H1 (cell line): ENCODE results near the gene CMIP. TPM values are rescaled to one million over a fixed set of nuclear protein-coding genes. Genes with fewer than 3 reads are reported as not detected.
A peak's percentile ranks its signal among the peaks of the same experiment; 100 is the strongest.

Experiments used
- CTCF ChIA-PET: fragments of 300-600 bp; sonication (Branson Sonifier 250); formaldehyde crosslinking; loops from one replicate; lab custom pipeline; 2021; ENCODE audit not compliant: partially characterized antibody; lab: Charles Lee
- POLR2A ChIA-PET: fragments of 300-600 bp; sonication (Branson Sonifier 250); formaldehyde crosslinking; loops from one replicate; lab custom pipeline; 2021; ENCODE audit warnings: inconsistent platforms; ENCODE audit not compliant: partially characterized antibody; lab: Charles Lee
- DNase-seq, 2 experiments: peaks; one replicate each; pipeline versions ENCODE4 v3.0.0 to v3.0.0-alpha.2; 2010 to 2022; ENCODE audit warnings: low spot score in 2 of 2, low read depth in 1 of 2, mixed read lengths in 1 of 2
- FAIRE-seq: peaks from 2 replicates; lab custom pipeline; 2011; peaks lifted over from hg19 to GRCh38; lab: Jason Lieb, UNC
- H2AFZ ChIP-seq: 2 replicates; pipeline ENCODE4 v1.8.1; 2012; ENCODE audit warnings: low read length, inconsistent platforms
- H2AK5ac ChIP-seq: 2 replicates; pipeline ENCODE4 v1.6.1; 2013; ENCODE audit warnings: low read depth, low read length
- H2BK120ac ChIP-seq: replicated peaks from 2 replicates; pipeline ENCODE3; 2013; ENCODE audit warnings: low read depth, low read length, inconsistent platforms
- H2BK12ac ChIP-seq: 2 replicates; pipeline ENCODE4 v1.6.1; 2013; ENCODE audit warnings: low read depth, low read length
- H2BK15ac ChIP-seq: 2 replicates; pipeline ENCODE4 v1.6.1; 2013; ENCODE audit warnings: low read length
- H2BK20ac ChIP-seq: 2 replicates; pipeline ENCODE4 v1.6.1; 2013; ENCODE audit warnings: low read length
- H2BK5ac ChIP-seq: 2 replicates; pipeline ENCODE4 v1.6.1; 2013; ENCODE audit warnings: low read depth, low read length
- H3K14ac ChIP-seq: 2 replicates; pipeline ENCODE4 v1.6.1; 2013; ENCODE audit warnings: inconsistent platforms; ENCODE audit not compliant: insufficient read length
- H3K18ac ChIP-seq: 2 replicates; pipeline ENCODE4 v1.6.1; 2013; ENCODE audit warnings: low read length; ENCODE audit errors: extremely low read depth
- H3K23ac ChIP-seq: 2 replicates; pipeline ENCODE4 v1.6.1; 2013; ENCODE audit warnings: inconsistent platforms; ENCODE audit not compliant: insufficient read length
- H3K23me2 ChIP-seq: 2 replicates; pipeline ENCODE4 v1.6.1; 2013; ENCODE audit warnings: low read depth, low read length
- H3K27ac ChIP-seq: 2 replicates; pipeline ENCODE4 v1.6.1; 2011; ENCODE audit warnings: low read depth, low read length, inconsistent platforms
- H3K27me3 ChIP-seq, 4 experiments: replicated peaks in 1 of 4; 1 replicate in 1 of 4; 2 replicates in 3 of 4; pipeline versions ENCODE4 v1.6.1 to v1.8.1; 2011 to 2013; ENCODE audit warnings: low read length in 3 of 4, mild to moderate bottlenecking in 3 of 4, inconsistent platforms in 2 of 4, mixed read lengths in 2 of 4, moderate library complexity in 1 of 4; ENCODE audit not compliant: control insufficient read depth in 3 of 4, insufficient read depth in 3 of 4; ENCODE audit errors: extremely low read depth in 1 of 4
- H3K36me3 ChIP-seq, 4 experiments: 2 replicates each; pipeline versions ENCODE4 v1.6.1 to v1.8.1; 2011 to 2013; ENCODE audit warnings: mild to moderate bottlenecking in 4 of 4, low read length in 3 of 4, moderate library complexity in 2 of 4, control low read depth in 1 of 4, inconsistent platforms in 1 of 4; ENCODE audit not compliant: insufficient read depth in 4 of 4, control insufficient read depth in 2 of 4
- H3K4ac ChIP-seq: replicated peaks from 2 replicates; pipeline ENCODE3; 2013; ENCODE audit warnings: low read length, low read depth, mixed read lengths, inconsistent platforms; ENCODE audit not compliant: insufficient read length
- H3K4me1 ChIP-seq, 4 experiments: replicated peaks in 1 of 4; 1 replicate in 1 of 4; 2 replicates in 3 of 4; pipeline versions ENCODE4 v1.6.1 to v1.8.1; 2011 to 2013; ENCODE audit warnings: low read length in 3 of 4, inconsistent platforms in 2 of 4, mixed read lengths in 1 of 4; ENCODE audit not compliant: insufficient read depth in 4 of 4, control insufficient read depth in 3 of 4
- H3K4me2 ChIP-seq, 2 experiments: 2 replicates each; pipeline versions ENCODE4 v1.6.1 to v1.8.1; 2011 to 2013; ENCODE audit warnings: low read depth in 2 of 2, low read length in 2 of 2, control low read depth in 1 of 2, inconsistent platforms in 1 of 2, mild to moderate bottlenecking in 1 of 2; ENCODE audit not compliant: insufficient read depth in 1 of 2
- H3K4me3 ChIP-seq, 4 experiments: fragments of 200-600, 300-600 bp in 1 of 4; sonication (generic), shearing (Covaris generic), sonication (Bioruptor Twin) in 1 of 4; 2 replicates each; pipeline versions ENCODE4 v1.5.1 to v1.8.1; 2011 to 2016; ENCODE audit warnings: low read length in 4 of 4, low read depth in 3 of 4, control low read depth in 2 of 4, inconsistent platforms in 2 of 4, mild to moderate bottlenecking in 2 of 4, mixed read lengths in 1 of 4, moderate library complexity in 1 of 4; ENCODE audit not compliant: insufficient read depth in 2 of 4; ENCODE audit errors: extremely low read depth in 1 of 4
- H3K56ac ChIP-seq: replicated peaks from 2 replicates; pipeline ENCODE3; 2013; ENCODE audit warnings: low read depth, mild to moderate bottlenecking, mixed read lengths, low read length, inconsistent platforms; ENCODE audit not compliant: insufficient read length
- H3K79me1 ChIP-seq: 2 replicates; pipeline ENCODE4 v1.6.1; 2013; ENCODE audit warnings: low read depth, low read length, control low read depth
- H3K79me2 ChIP-seq, 2 experiments: 2 replicates each; pipeline versions ENCODE4 v1.6.1 to v1.8.1; 2012 to 2013; ENCODE audit warnings: low read length in 2 of 2, mild to moderate bottlenecking in 2 of 2, inconsistent platforms in 1 of 2; ENCODE audit not compliant: insufficient read depth in 2 of 2, control insufficient read depth in 1 of 2
- H3K9ac ChIP-seq, 4 experiments: replicated peaks in 1 of 4; 1 replicate in 1 of 4; 2 replicates in 3 of 4; pipeline versions ENCODE4 v1.6.1 to v1.8.1; 2011 to 2013; ENCODE audit warnings: low read depth in 3 of 4, low read length in 3 of 4, control low read depth in 2 of 4, mild to moderate bottlenecking in 2 of 4, moderate library complexity in 2 of 4, inconsistent platforms in 1 of 4; ENCODE audit errors: extremely low read depth in 1 of 4
- H3K9me3 ChIP-seq, 2 experiments: 2 replicates each; pipeline versions ENCODE4 v1.6.1 to v1.8.1; 2012 to 2013; ENCODE audit warnings: mild to moderate bottlenecking in 2 of 2, moderate library complexity in 2 of 2, control low read depth in 1 of 2, inconsistent platforms in 1 of 2, low read depth in 1 of 2, low read length in 1 of 2, mixed read lengths in 1 of 2; ENCODE audit not compliant: insufficient read depth in 2 of 2
- H4K20me1 ChIP-seq, 2 experiments: replicated peaks in 1 of 2; 2 replicates each; pipeline versions ENCODE3 to v1.8.1; 2011 to 2013; ENCODE audit warnings: inconsistent platforms in 2 of 2, low read length in 2 of 2, mild to moderate bottlenecking in 1 of 2; ENCODE audit not compliant: insufficient read depth in 2 of 2, control insufficient read depth in 1 of 2
- H4K5ac ChIP-seq: 2 replicates; pipeline ENCODE4 v1.6.1; 2013; ENCODE audit warnings: low read length, low read depth, mixed read lengths, inconsistent platforms; ENCODE audit not compliant: insufficient read length
- H4K8ac ChIP-seq: 2 replicates; pipeline ENCODE4 v1.8.0; 2013; ENCODE audit warnings: mild to moderate bottlenecking, moderate library complexity, low read length, inconsistent platforms; ENCODE audit not compliant: insufficient read depth; ENCODE audit errors: extremely low read depth
- H4K91ac ChIP-seq: replicated peaks from 2 replicates; pipeline ENCODE3; 2013; ENCODE audit warnings: low read length, mixed read lengths, inconsistent platforms; ENCODE audit not compliant: insufficient read length
- ATF2 ChIP-seq: IDR thresholded peaks from 2 replicates; pipeline ENCODE4 v1.6.1; 2012; ENCODE audit warnings: low read length, inconsistent platforms
- CTBP2 ChIP-seq: IDR thresholded peaks from 2 replicates; pipeline ENCODE4 v1.7.0; 2011; ENCODE audit warnings: borderline replicate concordance, mild to moderate bottlenecking, moderate library complexity, mixed read lengths, low read length; ENCODE audit not compliant: insufficient read depth, insufficient read length
- KDM5A ChIP-seq: fragments of 200-600 bp; IDR thresholded peaks from 2 replicates; pipeline ENCODE4 v1.7.1; 2012; ENCODE audit warnings: mild to moderate bottlenecking, low read length, inconsistent platforms, mixed read lengths
- MAX ChIP-seq: IDR thresholded peaks from 2 replicates; pipeline ENCODE4 v1.6.1; 2012; ENCODE audit warnings: inconsistent platforms
- POLR2AphosphoS5 ChIP-seq: IDR thresholded peaks from 2 replicates; pipeline ENCODE4 v1.6.1; 2011; ENCODE audit warnings: low read depth, low read length
- SIX5 ChIP-seq: IDR thresholded peaks from 2 replicates; pipeline ENCODE4 v1.6.1; 2011; ENCODE audit warnings: mild to moderate bottlenecking, low read depth, low read length
- WGBS, 2 experiments: shearing (Covaris generic) in 1 of 2; methylation state at CpG; one replicate each; pipeline versions ENCODE4 v1.1.6 to v1.1.7; 2013 to 2015; ENCODE audit warnings: low lambda C conversion rate in 2 of 2, mixed read lengths in 2 of 2, inconsistent platforms in 1 of 2, low coverage in 1 of 2, missing lambda C conversion rate in 1 of 2; ENCODE audit not compliant: insufficient replicate concordance in 2 of 2, insufficient coverage in 1 of 2, insufficient read length in 1 of 2; ENCODE audit errors: extremely low coverage in 1 of 2, missing lambda C conversion rate in 1 of 2; 5-methylcytosine and 5-hydroxymethylcytosine counted together
- polyA plus RNA-seq, 7 experiments: library from polyadenylated mRNA; depleted of rRNA in 3 of 7; stranded (reverse) in 5 of 7; unstranded in 2 of 7; fragments of >200 nt in 5 of 7; fragments of 200-250 nt in 2 of 7; gene quantifications; 1 replicate in 5 of 7; 2 replicates in 1 of 7; 4 replicates in 1 of 7; pipeline versions ENCODE4 v1.2.1 to v1.2.3, GENCODE V29; 2011 to 2013; ENCODE audit warnings: missing spikeins in 2 of 7, mixed read lengths in 2 of 7
- total RNA-seq: library from RNA; stranded (reverse); fragmentation: NEBNext Ultra II Directional; extraction: Animal tissue kit (Norgen Biotek cat#: 25700); gene quantifications from 2 replicates; pipeline ENCODE4 v1.2.1, GENCODE V29; 2021

Gene CMIP
- total and polyA plus RNA-seq, 2 of the 8 experiments (the other 6 are each of a cell fraction or from before 2014, with no cell fraction given): 7.9 to 53.2 TPM

GRCh38 chr16:81728435-81728834, 283.8 kb downstream of the CMIP start:
- Histone ChIP-seq H3K23me2 (peaks cover 4% of the 10 kb centered on the region; the same call in 1 of the 2 replicates), H4K91ac (peak overlapping the region; percentile 90), H3K36me3 (no peaks in the 10 kb centered on the region), H2BK5ac (0 out of 2 replicates have a peak overlapping the region, but pooled peaks have one; percentile 88), H2AFZ (no peak overlapping the region), H3K14ac (no peak overlapping the region), H3K4me3 (no peak overlapping the region), H2BK20ac (peak overlapping the region; percentile 80; the same call in 1 of the 2 replicates), H2BK15ac (peak overlapping the region; percentile 95; the same call in 1 of the 2 replicates), H3K18ac (peak overlapping the region; percentile 60), H4K5ac (no peak overlapping the region), H3K27ac (no peak overlapping the region), H3K23ac (no peak overlapping the region), H3K4ac (peak overlapping the region; percentile 39), H3K4me1 (peaks cover 0 to 7% (median 4%) of the 10 kb centered on the region in 4 experiments; a peak in 5 of 7 replicates), H2AK5ac (peak overlapping the region; percentile 45; the same call in 1 of the 2 replicates), H3K9ac (no peak overlapping the region), H3K27me3 (no peaks in the 10 kb centered on the region), H3K4me2 (no peak overlapping the region), H2BK12ac (peak overlapping the region; percentile 95; the same call in 1 of the 2 replicates), H3K79me2 (no peaks in the 10 kb centered on the region), H4K20me1 (peaks cover 0 to 2% of the 10 kb centered on the region in 2 experiments), H3K79me1 (no peaks in the 10 kb centered on the region), H4K8ac (no peak overlapping the region), H3K56ac (no peak overlapping the region), H2BK120ac (no peak overlapping the region), H3K9me3 (no peaks in the 10 kb centered on the region)
- FAIRE-seq (no peak), DNase-seq (no peak)
- CTCF ChIA-PET: interaction anchor here (1.0 to 4.1 kb wide), 9 partner anchors 9 to 324 kb away, joined by 3 to 48 read pairs (median 8); no protein-coding TSS in a partner anchor
- POLR2A ChIA-PET: interaction anchor here (0.6 to 2.1 kb wide), 3 partner anchors 24 to 694 kb away, joined by 3 to 7 read pairs (median 4); no protein-coding TSS in a partner anchor
- TF ChIP-seq SIX5 (no peak), MAX (no peak), KDM5A (no peak), ATF2 (no peak), POLR2AphosphoS5 (no peak), CTBP2 (no peak)
- WGBS, 2 experiments: 100% methylated on average over 3 of the region's 4 CpGs; no CpG with 5 or more reads in 1 of the 2 experiments
